Prostate gland (tissue), 2 donors: Measurements from ENCODE around the gene GATB. TPM values are rescaled to one million over a fixed set of nuclear protein-coding genes. Genes with fewer than 3 reads are reported as not detected.

Experiments used
- DNase-seq: peaks from one replicate; pipeline ENCODE4 v3.0.0-alpha.2; 2019; ENCODE audit warnings: low spot score
- H3K27ac ChIP-seq, 2 donors: fragments of 200-600 bp; sonication (generic); 2 replicates each; pipeline ENCODE4 v1.5.1; 2017 to 2019
- H3K27me3 ChIP-seq: fragments of 200-600 bp; sonication (generic); replicated peaks from 2 replicates; pipeline ENCODE4 v1.5.1; 2019; ENCODE audit not compliant: insufficient read depth
- H3K36me3 ChIP-seq, 2 donors: fragments of 200-600 bp; sonication (generic); 1 replicate in 1 of 2; 2 replicates in 1 of 2; pipeline versions ENCODE4 v1.5.1 to v1.8.1; 2017 to 2019
- H3K4me1 ChIP-seq: fragments of 200-600 bp; sonication (generic); replicated peaks from 2 replicates; pipeline ENCODE4 v1.5.1; 2019
- H3K4me3 ChIP-seq, 2 donors: fragments of 200-600 bp; sonication (generic); 2 replicates each; pipeline ENCODE4 v1.5.1; 2017 to 2019
- H3K9me3 ChIP-seq: fragments of 200-600 bp; sonication (generic); 2 replicates; pipeline ENCODE4 v1.5.1; 2017
- POLR2A ChIP-seq: fragments of 450-650 bp; IDR thresholded peaks from one replicate; pipeline ENCODE4 v1.6.1; 2016; ENCODE audit warnings: antibody characterized with exemption, mild to moderate bottlenecking
- POLR2AphosphoS5 ChIP-seq: sonication (generic); formaldehyde crosslinking; IDR thresholded peaks from one replicate; pipeline ENCODE4 v1.6.1; 2017; ENCODE audit warnings: antibody characterized with exemption
- WGBS: methylation state at CpG from one replicate; pipeline ENCODE4 v1.1.5; 2018; 5-methylcytosine and 5-hydroxymethylcytosine counted together
- intact Hi-C: fragments of 100-400 bp; cut with DNase I; formaldehyde crosslinking; loops from one replicate; pipeline ENCODE4 v1.14.2; 2022
- total RNA-seq, 2 donors: library from RNA; depleted of rRNA; stranded (reverse); fragments of >200 nt; gene quantifications; one replicate each; pipeline ENCODE4 v1.1.0, GENCODE V29; 2016
- TF ChIP-seq, protein P1 (sequence below), 4 experiments: fragments of 200-600 bp in 2 of 4; fragments of 450-650 bp in 2 of 4; sonication (generic) in 2 of 4; IDR thresholded peaks; 1 replicate in 3 of 4; 2 replicates in 1 of 4; pipeline ENCODE4 v1.5.1; 2016 to 2019; ENCODE audit warnings: antibody characterized with exemption in 4 of 4, mild to moderate bottlenecking in 2 of 4, moderate library complexity in 2 of 4

GATB gene
- total RNA-seq, 2 donors from 2014 or later = 15.8 to 38.7 TPM

DNA sequence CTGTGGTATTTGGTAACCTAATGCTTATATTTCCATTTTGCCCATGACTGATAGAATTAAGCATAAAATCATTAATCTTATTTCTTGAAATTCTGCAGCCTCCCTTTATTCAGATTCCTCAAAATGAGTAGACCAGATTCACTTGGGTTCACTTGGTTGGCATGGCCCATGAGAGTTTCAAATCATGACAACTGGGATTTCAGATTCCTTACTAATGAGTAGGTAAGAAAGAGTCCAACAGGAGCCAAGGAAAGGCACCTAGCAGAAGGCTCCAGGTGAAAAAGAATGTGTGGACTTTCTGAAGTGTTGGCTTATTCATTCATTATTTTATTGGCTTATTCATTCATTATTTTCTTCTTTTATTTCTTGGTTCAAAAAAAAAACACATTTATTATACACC is 27.2 kb upstream of the GATB start:
- Histone ChIP-seq H3K27me3 (no peaks in the 10 kb centered on the region), H3K4me3 (no peak overlapping the region), H3K27ac (no peak overlapping the region), H3K36me3 (no peaks in the 10 kb centered on the region), H3K4me1 (no peaks in the 10 kb centered on the region), H3K9me3 (no peaks in the 10 kb centered on the region)
- intact Hi-C loops = no loop called here
- TF ChIP-seq POLR2A = no peak
- no peak for TF ChIP-seq POLR2AphosphoS5
- TF ChIP-seq, protein P1, sequence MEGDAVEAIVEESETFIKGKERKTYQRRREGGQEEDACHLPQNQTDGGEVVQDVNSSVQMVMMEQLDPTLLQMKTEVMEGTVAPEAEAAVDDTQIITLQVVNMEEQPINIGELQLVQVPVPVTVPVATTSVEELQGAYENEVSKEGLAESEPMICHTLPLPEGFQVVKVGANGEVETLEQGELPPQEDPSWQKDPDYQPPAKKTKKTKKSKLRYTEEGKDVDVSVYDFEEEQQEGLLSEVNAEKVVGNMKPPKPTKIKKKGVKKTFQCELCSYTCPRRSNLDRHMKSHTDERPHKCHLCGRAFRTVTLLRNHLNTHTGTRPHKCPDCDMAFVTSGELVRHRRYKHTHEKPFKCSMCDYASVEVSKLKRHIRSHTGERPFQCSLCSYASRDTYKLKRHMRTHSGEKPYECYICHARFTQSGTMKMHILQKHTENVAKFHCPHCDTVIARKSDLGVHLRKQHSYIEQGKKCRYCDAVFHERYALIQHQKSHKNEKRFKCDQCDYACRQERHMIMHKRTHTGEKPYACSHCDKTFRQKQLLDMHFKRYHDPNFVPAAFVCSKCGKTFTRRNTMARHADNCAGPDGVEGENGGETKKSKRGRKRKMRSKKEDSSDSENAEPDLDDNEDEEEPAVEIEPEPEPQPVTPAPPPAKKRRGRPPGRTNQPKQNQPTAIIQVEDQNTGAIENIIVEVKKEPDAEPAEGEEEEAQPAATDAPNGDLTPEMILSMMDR (IDR thresholded peaks at IDR 0.05) = no peak
- DNase-seq = no peak

DNA sequence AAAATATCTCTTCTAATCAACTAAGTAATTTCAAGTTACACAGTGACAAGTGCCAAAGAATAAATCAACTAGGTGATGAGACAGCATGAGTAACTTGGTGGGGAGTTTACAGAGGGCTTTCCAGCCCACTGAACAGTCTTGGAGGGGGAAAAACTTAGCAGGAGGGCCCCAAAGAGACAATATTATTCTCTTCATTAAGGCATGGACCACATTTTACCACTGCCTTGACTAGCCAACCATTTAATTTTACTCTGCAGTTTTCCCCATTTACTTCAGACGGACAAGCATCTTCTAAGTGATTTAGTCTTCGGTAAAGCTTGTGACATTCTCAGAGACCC is 25.3 kb upstream of the GATB start:
- TF ChIP-seq, protein P1 (IDR thresholded peaks at IDR 0.05) = no peak
- TF ChIP-seq POLR2AphosphoS5 (no peak), POLR2A (no peak)
- no peaks in the 10 kb centered on the region for H3K9me3 ChIP-seq
- DNase-seq = no peak
- no peaks in the 10 kb centered on the region for H3K4me1 ChIP-seq
- 98% methylated on average over 2 of the region's 2 CpGs for WGBS
- no peaks in the 10 kb centered on the region for H3K27me3 ChIP-seq
- no peak overlapping the region for H3K27ac ChIP-seq
- intact Hi-C loops = no loop called here
- no peaks in the 10 kb centered on the region for H3K36me3 ChIP-seq
- no peak overlapping the region for H3K4me3 ChIP-seq

DNA sequence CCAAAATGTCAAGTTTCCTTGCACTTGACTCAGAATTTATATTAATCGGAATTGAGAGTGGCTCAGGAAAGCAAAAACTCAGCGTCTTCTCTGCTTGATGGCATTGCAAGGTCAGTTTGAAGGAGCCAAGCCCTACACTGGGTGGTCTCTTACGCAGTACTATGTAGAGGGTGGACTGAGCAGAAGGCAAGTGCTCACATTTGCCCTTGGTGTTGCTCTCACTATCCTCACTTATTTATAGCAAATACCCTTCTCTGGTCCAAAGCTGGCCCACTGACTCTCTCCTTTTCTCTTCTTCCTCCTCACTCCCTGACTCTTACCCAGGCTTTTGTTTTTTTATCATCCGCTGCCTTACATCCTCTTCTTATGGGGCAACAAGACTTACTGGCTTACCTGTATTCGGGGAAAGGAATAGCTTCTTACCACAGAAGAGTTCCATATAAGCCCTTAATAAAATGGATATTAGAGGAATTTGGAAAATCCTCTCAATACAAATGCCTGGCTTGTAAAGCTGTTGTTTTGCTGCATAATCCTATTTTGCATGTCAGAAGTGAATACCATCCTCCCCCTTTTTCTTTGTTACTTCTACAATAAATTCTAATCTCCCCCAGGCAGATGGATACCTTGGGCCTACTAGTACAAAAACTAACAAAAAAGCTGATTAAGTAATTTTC is 24.8 kb upstream of the GATB start:
- H3K27ac ChIP-seq = no peak overlapping the region
- no peaks in the 10 kb centered on the region for H3K4me1 ChIP-seq
- TF ChIP-seq POLR2A (no peak), POLR2AphosphoS5 (no peak)
- TF ChIP-seq, protein P1 (IDR thresholded peaks at IDR 0.05) = no peak
- H3K27me3 ChIP-seq = no peaks in the 10 kb centered on the region
- 82% methylated on average over 5 of the region's 5 CpGs for WGBS
- H3K9me3 ChIP-seq = no peaks in the 10 kb centered on the region
- H3K36me3 ChIP-seq = no peaks in the 10 kb centered on the region
- no peak overlapping the region for H3K4me3 ChIP-seq
- intact Hi-C loops = no loop called here
- DNase-seq = no peak

DNA sequence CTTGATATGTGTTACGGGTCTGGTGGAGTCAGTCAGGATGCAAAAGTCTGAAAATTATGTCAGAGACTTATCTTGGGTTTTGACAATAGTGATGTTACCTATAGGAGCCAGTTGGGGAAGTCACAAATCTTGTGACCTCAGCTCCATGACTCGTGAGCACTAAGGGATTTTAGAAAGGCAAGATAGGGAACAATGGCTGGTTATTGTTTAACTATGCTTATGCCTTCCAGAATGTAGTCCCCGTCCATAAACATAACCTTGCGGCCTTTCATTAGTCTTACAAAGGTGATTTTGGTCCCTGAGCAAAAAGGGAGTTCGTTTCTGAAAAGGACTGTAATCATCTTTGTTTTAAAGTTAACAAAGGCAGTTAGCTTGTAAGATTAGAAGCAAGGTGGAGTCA is 23.9 kb upstream of the GATB start:
- no peak for TF ChIP-seq POLR2AphosphoS5
- Histone ChIP-seq H3K4me3 (no peak overlapping the region), H3K36me3 (no peaks in the 10 kb centered on the region), H3K9me3 (no peaks in the 10 kb centered on the region), H3K27me3 (no peaks in the 10 kb centered on the region), H3K27ac (no peak overlapping the region), H3K4me1 (no peaks in the 10 kb centered on the region)
- 66% methylated on average over 5 of the region's 5 CpGs for WGBS
- intact Hi-C loops = no loop called here
- no peak for DNase-seq

DNA sequence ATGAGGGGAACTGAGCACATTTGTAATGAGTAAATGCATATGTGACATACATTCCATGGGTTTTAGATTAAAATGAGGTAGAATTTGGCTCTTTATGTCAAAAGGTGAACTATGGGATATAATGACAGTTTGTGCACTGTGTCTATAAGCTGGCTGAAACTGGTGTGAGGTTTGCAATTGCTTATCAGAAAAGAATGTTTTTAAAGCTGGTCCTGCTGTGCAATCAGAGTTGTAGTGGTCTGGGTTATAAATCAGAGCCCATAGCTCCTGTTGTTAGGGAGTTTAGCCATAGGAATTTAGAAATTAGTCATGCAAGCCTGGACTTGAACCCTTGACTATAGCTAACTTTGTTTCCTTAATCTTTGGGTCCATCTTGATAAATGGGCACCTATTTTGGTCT is 23.1 kb upstream of the GATB start:
- H3K27ac ChIP-seq = no peak overlapping the region
- H3K27me3 ChIP-seq = no peaks in the 10 kb centered on the region
- TF ChIP-seq POLR2A = no peak
- no peak for TF ChIP-seq POLR2AphosphoS5
- TF ChIP-seq, protein P1 (IDR thresholded peaks at IDR 0.05) = no peak
- H3K4me3 ChIP-seq = no peak overlapping the region
- H3K36me3 ChIP-seq = no peaks in the 10 kb centered on the region
- no peaks in the 10 kb centered on the region for H3K4me1 ChIP-seq
- DNase-seq = no peak
- intact Hi-C loops = no loop called here
- no peaks in the 10 kb centered on the region for H3K9me3 ChIP-seq
